Vagina (tissue), 2 donors: ENCODE data around the gene ARHGDIG. TPM values are rescaled to one million over a fixed set of nuclear protein-coding genes. Genes with fewer than 3 reads are reported as not detected.

ENCODE experiments used
- DNase-seq, 2 donors: peaks; one replicate each; pipeline ENCODE4 v3.0.0-alpha.2; 2017; ENCODE audit errors: extremely low spot score in 2 of 2
- H3K27ac ChIP-seq: fragments of 200-600 bp; sonication (generic); one replicate; pipeline ENCODE4 v1.5.1; 2019
- H3K27me3 ChIP-seq: fragments of 200-600 bp; sonication (generic); one replicate; pipeline ENCODE4 v1.5.1; 2019
- H3K36me3 ChIP-seq, 2 donors: fragments of 200-600 bp; sonication (generic); one replicate each; pipeline ENCODE4 v1.5.1; 2017 to 2019
- H3K4me1 ChIP-seq: fragments of 200-600 bp; sonication (generic); one replicate; pipeline ENCODE4 v1.5.1; 2019
- H3K4me3 ChIP-seq, 2 donors: fragments of 200-600 bp; sonication (generic); 1 replicate in 1 of 2; 2 replicates in 1 of 2; pipeline ENCODE4 v1.5.1; 2016 to 2019
- H3K9me3 ChIP-seq: fragments of 200-600 bp; sonication (generic); one replicate; pipeline ENCODE4 v1.5.1; 2019
- CTCF ChIP-seq, 3 experiments: fragments of 450-650 bp in 2 of 3; fragments of 200-600 bp in 1 of 3; sonication (generic) in 1 of 3; IDR thresholded peaks; one replicate each; pipeline ENCODE4 v1.5.1; 2017 to 2019; ENCODE audit warnings: antibody characterized with exemption in 3 of 3, mild to moderate bottlenecking in 2 of 3, moderate library complexity in 2 of 3
- POLR2A ChIP-seq, 2 donors: fragments of 450-650 bp; IDR thresholded peaks; one replicate each; pipeline ENCODE4 v1.6.1; 2017; ENCODE audit warnings: antibody characterized with exemption in 2 of 2, mild to moderate bottlenecking in 2 of 2, moderate library complexity in 2 of 2
- POLR2AphosphoS5 ChIP-seq, 2 donors: sonication (generic); formaldehyde crosslinking; IDR thresholded peaks; one replicate each; pipeline ENCODE4 v1.9.0; 2017; ENCODE audit warnings: antibody characterized with exemption in 2 of 2, mild to moderate bottlenecking in 2 of 2, low read depth in 1 of 2; ENCODE audit not compliant: insufficient read depth in 1 of 2
- intact Hi-C: fragments of 100-400 bp; cut with DNase I; formaldehyde crosslinking; loops from one replicate; pipeline ENCODE4 v1.15.1; 2023
- total RNA-seq: library from RNA; depleted of rRNA; stranded (reverse); fragments of >200 nt; gene quantifications from one replicate; pipeline ENCODE4 v1.2.3, GENCODE V29; 2016

The ARHGDIG gene
- total RNA-seq, 1 donor from 2014 or later: not detected

DNA sequence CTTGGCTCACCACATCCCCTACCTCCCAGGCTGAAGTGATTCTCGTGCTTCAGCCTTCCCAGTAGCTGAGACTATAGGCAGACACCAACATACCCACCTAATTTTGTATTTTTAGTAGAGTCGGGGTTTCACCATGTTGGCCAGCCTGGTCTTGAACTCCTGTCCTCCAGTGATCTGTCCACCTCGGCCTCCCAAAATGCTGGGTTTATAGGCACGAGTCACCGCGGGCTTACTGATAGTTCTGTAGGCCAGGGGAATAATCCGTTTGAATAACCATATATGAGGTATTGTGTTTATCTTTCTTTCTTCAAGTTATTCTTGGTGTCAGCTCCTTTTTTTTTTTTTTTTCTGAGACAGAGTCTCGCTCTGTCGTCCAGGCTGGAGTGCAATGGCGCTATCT, 38.1 kb upstream of the ARHGDIG start:
- intact Hi-C loops: no loop called here
- Histone ChIP-seq H3K4me1 (peaks cover 9% of the 10 kb centered on the region), H3K4me3 (no peak overlapping the region), H3K27ac (no peak overlapping the region), H3K36me3 (no peaks in the 10 kb centered on the region), H3K9me3 (no peaks in the 10 kb centered on the region), H3K27me3 (no peaks in the 10 kb centered on the region)
- DNase-seq: no peak
- TF ChIP-seq POLR2A (IDR thresholded peaks at IDR 0.05) (no peak), POLR2AphosphoS5 (IDR thresholded peaks at IDR 0.05; ENCODE audit: insufficient read depth in 1 of 2, low read depth in 1 of 2) (no peak), CTCF (IDR thresholded peaks at IDR 0.05) (no peak)

- TF ChIP-seq POLR2AphosphoS5 (IDR thresholded peaks at IDR 0.05; ENCODE audit: insufficient read depth in 1 of 2, low read depth in 1 of 2): no peak
- no peak for TF ChIP-seq POLR2A (IDR thresholded peaks at IDR 0.05)
- TF ChIP-seq CTCF (IDR thresholded peaks at IDR 0.05): no peak
- H3K9me3 ChIP-seq: no peaks in the 10 kb centered on the region
- no peak overlapping the region for H3K27ac ChIP-seq
- peaks cover 9% of the 10 kb centered on the region for H3K4me1 ChIP-seq
- H3K4me3 ChIP-seq: no peak overlapping the region
- no peaks in the 10 kb centered on the region for H3K27me3 ChIP-seq
- H3K36me3 ChIP-seq: no peaks in the 10 kb centered on the region
- no peak for DNase-seq
- intact Hi-C loops: no loop called here
These were observed 37.0 kb upstream of the ARHGDIG start for GRCh38 chr16:243348-243747.

- H3K36me3 ChIP-seq: peaks cover 0 to 2% of the 10 kb centered on the region in 2 donors
- no peaks in the 10 kb centered on the region for H3K9me3 ChIP-seq
- H3K4me3 ChIP-seq: no peak overlapping the region
- TF ChIP-seq CTCF (IDR thresholded peaks at IDR 0.05) (no peak), POLR2AphosphoS5 (IDR thresholded peaks at IDR 0.05; ENCODE audit: insufficient read depth in 1 of 2, low read depth in 1 of 2) (no peak), POLR2A (IDR thresholded peaks at IDR 0.05) (no peak)
- H3K27ac ChIP-seq: no peak overlapping the region
- no peaks in the 10 kb centered on the region for H3K27me3 ChIP-seq
- DNase-seq: no peak
- H3K4me1 ChIP-seq: peaks cover 9% of the 10 kb centered on the region
- intact Hi-C loops: no loop called here
These were observed 35.3 kb upstream of the ARHGDIG start for GRCh38 chr16:245105-245504.

- H3K4me3 ChIP-seq: no peak overlapping the region
- no peak for DNase-seq
- H3K4me1 ChIP-seq: no peaks in the 10 kb centered on the region
- no peak overlapping the region for H3K27ac ChIP-seq
- intact Hi-C loops: no loop called here
- no peaks in the 10 kb centered on the region for H3K27me3 ChIP-seq
- no peaks in the 10 kb centered on the region for H3K9me3 ChIP-seq
- TF ChIP-seq POLR2A (IDR thresholded peaks at IDR 0.05) (no peak), POLR2AphosphoS5 (IDR thresholded peaks at IDR 0.05; ENCODE audit: insufficient read depth in 1 of 2, low read depth in 1 of 2) (no peak), CTCF (IDR thresholded peaks at IDR 0.05) (no peak)
- peaks cover 0 to 4% of the 10 kb centered on the region in 2 donors for H3K36me3 ChIP-seq
These were observed 33.4 kb upstream of the ARHGDIG start for GRCh38 chr16:247027-247426.

GRCh38 chr16:249431-249830, 31.0 kb upstream of the ARHGDIG start:
- Histone ChIP-seq H3K9me3 (no peaks in the 10 kb centered on the region), H3K4me1 (no peaks in the 10 kb centered on the region), H3K4me3 (no peak overlapping the region), H3K27ac (no peak overlapping the region), H3K36me3 (peaks cover 0 to 6% of the 10 kb centered on the region in 2 donors), H3K27me3 (no peaks in the 10 kb centered on the region)
- no peak for TF ChIP-seq POLR2A (IDR thresholded peaks at IDR 0.05)
- TF ChIP-seq POLR2AphosphoS5 (IDR thresholded peaks at IDR 0.05; ENCODE audit: insufficient read depth in 1 of 2, low read depth in 1 of 2): no peak
- no peak for TF ChIP-seq CTCF (IDR thresholded peaks at IDR 0.05)
- intact Hi-C loops: no loop called here
- DNase-seq: no peak
